Measurements from ENCODE around the gene UBE2L5. TPM values are rescaled to one million over a fixed set of nuclear protein-coding genes. Genes with fewer than 3 reads are reported as not detected.

The UBE2L5 gene
- total RNA-seq, 2 donors from 2014 or later = 1.1 TPM; not detected in 1

DNA sequence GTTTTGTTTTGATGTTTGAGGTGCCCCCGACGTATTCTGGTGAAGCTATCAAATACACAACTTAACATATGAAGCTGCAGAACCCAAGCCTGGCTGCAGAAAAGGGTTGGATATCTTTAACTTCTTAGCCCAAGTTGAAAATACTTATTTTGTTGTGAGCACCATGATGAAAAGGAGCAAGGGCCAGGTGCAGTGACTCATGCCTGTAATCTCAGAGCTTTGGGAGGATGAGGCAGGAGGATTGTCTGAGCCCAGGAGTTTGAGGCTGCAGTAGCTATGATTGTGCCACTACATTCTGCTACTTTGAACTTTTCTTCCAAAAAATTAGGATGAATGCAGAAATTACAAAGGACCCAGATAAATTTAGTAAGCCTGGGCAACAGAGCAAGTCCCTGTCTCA, 44.1 kb upstream of the UBE2L5 start:
- no peaks in the 10 kb centered on the region for H3K9me3 ChIP-seq
- H3K27me3 ChIP-seq (replicated peaks; ENCODE audit: insufficient read depth) = no peaks in the 10 kb centered on the region
- ATAC-seq (ENCODE audit: insufficient number of reproducible peaks, low FRiP score, low read depth) (no peak), DNase-seq (ENCODE audit: low spot score) (no peak)
- no peak overlapping the region for H3K27ac ChIP-seq
- no peak overlapping the region for H3K4me3 ChIP-seq
- H3K4me1 ChIP-seq (ENCODE audit: control insufficient read depth in 1 of 2, low read depth in 2 of 2) = no peaks in the 10 kb centered on the region
- H3K36me3 ChIP-seq = no peaks in the 10 kb centered on the region
- TF ChIP-seq, protein P1, sequence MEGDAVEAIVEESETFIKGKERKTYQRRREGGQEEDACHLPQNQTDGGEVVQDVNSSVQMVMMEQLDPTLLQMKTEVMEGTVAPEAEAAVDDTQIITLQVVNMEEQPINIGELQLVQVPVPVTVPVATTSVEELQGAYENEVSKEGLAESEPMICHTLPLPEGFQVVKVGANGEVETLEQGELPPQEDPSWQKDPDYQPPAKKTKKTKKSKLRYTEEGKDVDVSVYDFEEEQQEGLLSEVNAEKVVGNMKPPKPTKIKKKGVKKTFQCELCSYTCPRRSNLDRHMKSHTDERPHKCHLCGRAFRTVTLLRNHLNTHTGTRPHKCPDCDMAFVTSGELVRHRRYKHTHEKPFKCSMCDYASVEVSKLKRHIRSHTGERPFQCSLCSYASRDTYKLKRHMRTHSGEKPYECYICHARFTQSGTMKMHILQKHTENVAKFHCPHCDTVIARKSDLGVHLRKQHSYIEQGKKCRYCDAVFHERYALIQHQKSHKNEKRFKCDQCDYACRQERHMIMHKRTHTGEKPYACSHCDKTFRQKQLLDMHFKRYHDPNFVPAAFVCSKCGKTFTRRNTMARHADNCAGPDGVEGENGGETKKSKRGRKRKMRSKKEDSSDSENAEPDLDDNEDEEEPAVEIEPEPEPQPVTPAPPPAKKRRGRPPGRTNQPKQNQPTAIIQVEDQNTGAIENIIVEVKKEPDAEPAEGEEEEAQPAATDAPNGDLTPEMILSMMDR (IDR thresholded peaks at IDR 0.05) = no peak

DNA sequence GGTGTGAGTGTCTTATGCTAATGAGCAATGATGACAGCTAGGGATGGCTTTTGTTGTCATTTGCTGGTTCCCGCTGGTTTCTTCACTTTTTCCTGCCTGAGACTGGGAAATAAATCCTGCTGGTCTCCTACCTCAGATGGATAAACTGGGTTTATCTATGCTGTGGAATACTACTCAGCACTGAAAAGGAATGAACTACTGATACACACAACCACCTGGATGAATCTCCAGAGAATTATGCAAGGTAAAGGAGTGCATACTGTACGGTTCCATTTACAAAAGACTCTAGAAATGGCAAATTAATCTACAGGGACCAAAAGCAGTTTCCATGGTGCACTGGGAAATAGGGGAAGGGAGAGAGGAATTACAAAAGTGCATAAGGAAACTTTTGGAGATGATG, 41.2 kb upstream of the UBE2L5 start:
- Histone ChIP-seq H3K4me3 (no peak overlapping the region), H3K36me3 (no peaks in the 10 kb centered on the region), H3K27ac (no peak overlapping the region), H3K27me3 (replicated peaks; ENCODE audit: insufficient read depth) (no peaks in the 10 kb centered on the region), H3K4me1 (ENCODE audit: control insufficient read depth in 1 of 2, low read depth in 2 of 2) (no peaks in the 10 kb centered on the region), H3K9me3 (no peaks in the 10 kb centered on the region)
- no peak for DNase-seq (ENCODE audit: low spot score)
- TF ChIP-seq, protein P1 (IDR thresholded peaks at IDR 0.05) = no peak
- no peak for ATAC-seq (ENCODE audit: insufficient number of reproducible peaks, low FRiP score, low read depth)

DNA sequence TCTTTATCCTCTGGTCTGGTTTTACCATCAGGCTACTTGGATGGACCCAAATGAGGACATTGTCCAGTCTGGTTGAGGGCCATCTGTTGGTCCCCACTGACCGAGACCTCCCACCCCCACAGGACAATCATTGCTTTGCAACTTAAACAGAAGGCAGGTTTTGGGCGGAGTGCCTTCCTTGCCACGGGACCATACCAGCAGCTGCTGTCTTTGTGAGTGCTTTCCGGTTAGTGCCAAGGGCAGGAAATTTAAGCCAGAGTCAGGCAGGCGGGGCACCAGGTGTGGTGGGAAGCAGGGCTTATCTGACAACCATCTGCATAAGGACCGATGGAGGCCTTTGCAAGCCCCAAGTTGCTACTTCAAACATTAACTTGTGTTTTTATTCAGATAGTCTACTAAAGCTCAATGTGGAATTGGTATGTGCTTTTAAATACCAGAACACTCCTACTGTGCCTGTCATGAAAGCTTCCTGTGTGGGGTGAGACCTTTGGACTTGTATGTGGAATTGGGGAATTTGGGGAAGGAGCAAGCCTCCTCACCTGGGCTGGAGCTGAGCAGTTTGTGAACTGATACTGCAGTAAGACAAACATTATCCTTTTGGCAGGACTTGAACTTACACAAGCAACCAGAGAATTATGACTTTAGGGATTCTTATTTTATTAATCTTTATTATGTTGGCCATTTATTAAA, 39.3 kb upstream of the UBE2L5 start:
- Histone ChIP-seq H3K36me3 (no peaks in the 10 kb centered on the region), H3K9me3 (no peaks in the 10 kb centered on the region), H3K4me3 (no peak overlapping the region), H3K27ac (no peak overlapping the region), H3K27me3 (replicated peaks; ENCODE audit: insufficient read depth) (no peaks in the 10 kb centered on the region), H3K4me1 (ENCODE audit: control insufficient read depth in 1 of 2, low read depth in 2 of 2) (no peaks in the 10 kb centered on the region)
- ATAC-seq (ENCODE audit: insufficient number of reproducible peaks, low FRiP score, low read depth) (no peak), DNase-seq (ENCODE audit: low spot score) (no peak)
- TF ChIP-seq, protein P1 (IDR thresholded peaks at IDR 0.05) = no peak

DNA sequence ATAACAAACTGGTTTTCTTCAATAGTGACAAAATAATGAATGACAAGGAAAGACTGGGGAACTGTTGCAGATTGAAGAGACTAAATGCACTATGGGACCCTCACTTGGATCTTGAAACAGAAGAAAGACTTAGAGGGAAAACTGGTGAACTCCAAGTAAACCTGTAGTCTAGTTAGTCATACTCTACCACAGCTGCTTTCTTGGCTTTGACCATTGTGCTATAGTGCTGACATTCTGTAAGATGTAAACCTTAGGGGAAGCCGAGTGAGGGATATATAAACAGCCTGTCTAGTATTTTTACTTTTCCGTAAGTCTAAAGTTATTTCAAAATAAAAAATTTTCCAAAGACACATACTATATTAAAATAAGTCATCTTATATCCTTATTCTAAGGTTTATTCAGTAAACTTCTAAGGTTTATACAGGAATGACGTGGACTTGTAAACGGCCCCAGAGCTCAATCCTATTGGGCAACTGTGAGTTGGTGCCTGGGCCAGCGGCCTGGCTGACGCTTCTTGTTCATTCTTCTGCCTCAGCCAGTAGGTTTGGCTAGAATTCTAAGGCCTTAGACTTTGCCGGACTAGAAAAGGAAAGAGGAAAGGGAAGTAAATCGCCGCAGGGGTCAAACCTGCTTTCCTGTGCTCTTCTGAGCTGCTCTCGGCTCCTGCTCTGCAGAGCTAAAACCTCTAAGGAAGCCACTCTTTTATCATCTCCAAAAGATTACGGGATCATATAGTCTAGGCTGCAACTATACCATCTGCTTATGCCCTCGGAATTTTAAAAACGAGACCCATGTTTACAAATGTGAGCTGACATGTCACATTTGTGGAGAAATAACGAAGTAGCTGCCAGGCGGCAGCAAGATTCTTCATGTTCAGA, 33.6 kb upstream of the UBE2L5 start:
- TF ChIP-seq, protein P1 (IDR thresholded peaks at IDR 0.05) = no peak
- Histone ChIP-seq H3K27ac (no peak overlapping the region), H3K9me3 (no peaks in the 10 kb centered on the region), H3K27me3 (replicated peaks; ENCODE audit: insufficient read depth) (no peaks in the 10 kb centered on the region), H3K4me1 (ENCODE audit: control insufficient read depth in 1 of 2, low read depth in 2 of 2) (no peaks in the 10 kb centered on the region), H3K4me3 (no peak overlapping the region), H3K36me3 (no peaks in the 10 kb centered on the region)
- DNase-seq (ENCODE audit: low spot score) (no peak), ATAC-seq (ENCODE audit: insufficient number of reproducible peaks, low FRiP score, low read depth) (no peak)

DNA sequence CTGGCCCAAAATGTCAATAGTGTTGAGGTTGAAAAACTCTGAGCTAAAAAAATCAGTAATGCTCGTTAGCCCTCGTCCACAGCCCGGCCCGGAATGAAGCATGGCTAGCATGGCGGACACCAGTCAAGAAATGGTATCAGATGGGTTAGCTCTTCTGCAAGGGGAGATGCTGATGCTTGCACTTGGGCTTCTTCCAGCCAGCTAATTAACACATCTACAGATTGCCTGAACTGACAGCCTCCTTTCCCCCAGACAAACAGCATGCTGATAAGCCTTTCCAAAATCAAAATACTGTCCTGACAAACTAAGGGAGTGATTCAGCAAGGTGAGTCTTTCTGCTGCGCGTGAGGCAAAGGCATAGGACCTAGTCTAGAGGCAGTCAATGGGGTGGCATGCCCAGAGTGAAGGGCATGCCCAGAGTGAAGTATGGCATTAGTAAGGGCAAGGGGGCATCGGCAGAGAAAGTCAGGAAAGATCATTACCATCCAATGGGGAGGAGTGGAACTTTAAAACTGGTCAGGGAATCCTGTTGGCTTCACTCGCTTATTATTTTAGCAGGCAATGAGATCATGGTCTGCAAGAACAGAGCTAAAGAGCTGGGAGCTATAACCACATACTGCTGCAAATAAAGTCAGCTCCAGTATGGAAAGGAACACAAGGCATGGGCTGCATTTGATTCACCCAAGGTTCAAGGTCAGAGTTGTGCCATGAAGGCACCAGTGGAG, 30.2 kb upstream of the UBE2L5 start:
- DNase-seq (ENCODE audit: low spot score) = no peak
- H3K9me3 ChIP-seq = no peaks in the 10 kb centered on the region
- H3K36me3 ChIP-seq = no peaks in the 10 kb centered on the region
- peaks cover 4% of the 10 kb centered on the region in 2 donors for H3K4me1 ChIP-seq (ENCODE audit: control insufficient read depth in 1 of 2, low read depth in 2 of 2)
- H3K27ac ChIP-seq = no peak overlapping the region
- H3K4me3 ChIP-seq = no peak overlapping the region
- TF ChIP-seq, protein P1 (IDR thresholded peaks at IDR 0.05) = no peak
- no peaks in the 10 kb centered on the region for H3K27me3 ChIP-seq (replicated peaks; ENCODE audit: insufficient read depth)
- ATAC-seq (ENCODE audit: insufficient number of reproducible peaks, low FRiP score, low read depth) = no peak
